H1 (cell line): ENCODE results near the gene MORN5. TPM values are rescaled to one million over a fixed set of nuclear protein-coding genes. Genes with fewer than 3 reads are reported as not detected.

Experiments used
- FOSL1 ChIP-seq: IDR thresholded peaks from 2 replicates; pipeline ENCODE4 v1.6.1; 2011; ENCODE audit warnings: mild to moderate bottlenecking, low read depth, low read length, moderate library complexity; ENCODE audit not compliant: insufficient read depth
- POLR2AphosphoS5 ChIP-seq: IDR thresholded peaks from 2 replicates; pipeline ENCODE4 v1.6.1; 2011; ENCODE audit warnings: low read depth, low read length
- RFX5 ChIP-seq: IDR thresholded peaks from 2 replicates; pipeline ENCODE4 v1.6.1; 2011; ENCODE audit warnings: low read depth, low read length, improper control_type of control experiment, borderline replicate concordance
- TCF12 ChIP-seq: IDR thresholded peaks from 2 replicates; pipeline ENCODE4 v1.6.1; 2011; ENCODE audit warnings: low read depth, mild to moderate bottlenecking, low read length
- polyA plus RNA-seq, 7 experiments: library from polyadenylated mRNA; depleted of rRNA in 3 of 7; stranded (reverse) in 5 of 7; unstranded in 2 of 7; fragments of >200 nt in 5 of 7; fragments of 200-250 nt in 2 of 7; gene quantifications; 1 replicate in 5 of 7; 2 replicates in 1 of 7; 4 replicates in 1 of 7; pipeline versions ENCODE4 v1.2.1 to v1.2.3, GENCODE V29; 2011 to 2013; ENCODE audit warnings: missing spikeins in 2 of 7, mixed read lengths in 2 of 7
- total RNA-seq: library from RNA; stranded (reverse); fragmentation: NEBNext Ultra II Directional; extraction: Animal tissue kit (Norgen Biotek cat#: 25700); gene quantifications from 2 replicates; pipeline ENCODE4 v1.2.1, GENCODE V29; 2021

MORN5 gene
- total and polyA plus RNA-seq, 2 of the 8 experiments (the other 6 are each of a cell fraction or from before 2014, with no cell fraction given), result not detected

- TF ChIP-seq TCF12 (no peak), POLR2AphosphoS5 (no peak), RFX5 (no peak), FOSL1 (no peak)
Measured at GRCh38 chr9:122244349-122244748, 84.6 kb downstream of the MORN5 start (continued).
